Superior temporal gyrus (tissue), 1 donor: ENCODE measurements around the gene COQ3.
A peak's percentile ranks its signal among the peaks of the same experiment; 100 is the strongest.

Experiments used
- DNase-seq: peaks from one replicate; pipeline ENCODE4 v3.0.0-alpha.2; 2016; ENCODE audit errors: extremely low spot score

The COQ3 gene

DNA sequence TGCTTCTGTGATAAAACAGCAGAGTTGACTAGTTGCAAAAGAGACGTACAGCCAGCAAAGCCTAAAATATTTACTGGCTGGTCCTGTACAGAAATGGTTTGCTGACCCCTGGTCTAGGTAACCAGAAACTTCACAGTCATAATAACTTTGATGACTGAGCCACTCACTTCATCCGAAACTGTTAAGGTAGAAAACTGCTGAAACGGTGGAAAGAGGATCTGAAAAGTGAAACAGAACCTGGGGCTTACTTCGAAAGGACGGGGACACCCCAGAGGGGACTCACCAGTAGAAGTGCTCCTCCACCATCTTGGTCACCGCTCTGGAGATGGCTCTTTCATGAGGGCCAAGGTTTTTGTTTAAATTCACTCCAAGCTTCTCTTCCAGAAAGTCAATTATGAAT lies 60.9 kb downstream of the COQ3 start:
- no peak for DNase-seq

- no peak for DNase-seq
These were observed 62.5 kb downstream of the COQ3 start for GRCh38 chr6:99331531-99331930.

DNA sequence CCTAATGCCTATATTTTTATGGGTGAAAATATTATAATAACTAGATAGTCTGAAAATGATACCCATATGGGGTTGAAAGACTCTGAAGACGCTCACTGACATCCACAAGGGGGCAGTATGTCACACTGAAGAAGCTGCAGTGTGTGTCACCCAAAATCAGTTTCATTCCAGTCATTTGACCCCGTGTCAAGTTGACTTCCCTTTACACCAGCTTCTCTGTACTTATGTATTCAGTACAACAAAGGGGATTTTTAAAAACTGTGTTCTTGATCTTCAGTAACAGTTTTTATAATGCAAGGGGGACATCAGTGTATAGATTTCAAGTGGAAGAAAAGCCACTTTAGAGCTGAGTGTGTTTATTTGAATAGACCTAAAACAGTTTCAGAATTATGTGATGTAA lies 63.8 kb downstream of the COQ3 start:
- DNase-seq: peak; percentile 83

- DNase-seq: no peak
These were observed 69.0 kb downstream of the COQ3 start for GRCh38 chr6:99324996-99325395.
